A549 treated with RU486 at 1 μM for 4 hours (cell line): ENCODE data around the gene SETD6. TPM values are rescaled to one million over a fixed set of nuclear protein-coding genes. Genes with fewer than 3 reads are reported as not detected.

Source experiments
- total RNA-seq: library from RNA; stranded (reverse); fragments of 200-300 nt; extraction: Qiagen RNA extraction; gene quantifications from 5 replicates; pipeline ENCODE4 v1.2.3, GENCODE V29; 2022; ENCODE audit warnings: low read depth

The SETD6 gene
- total RNA-seq = 11.9 to 18.1 TPM (median 17.2 TPM) in 5 replicates

GRCh38 chr16:58515125-58515870, at the start of gene SETD6:
TSS of gene SETD6 (plus strand) at chr16:58515517. CDS start at chr16:58515538, 21 bp downstream.

GRCh38 chr16:58499615-58500351, 15.5 kb upstream of the SETD6 start, which contains the start of gene NDRG4:
TSS of gene NDRG4 (plus strand) at chr16:58500143. CDS start at chr16:58500249, 106 bp downstream.

Other genes with a start within 250 kb of the SETD6 start
- gene PRSS54, start 220.5 kb upstream of the SETD6 start, total RNA-seq = not detected in 5 replicates
- 23.2 to 26.6 TPM (median 24.2 TPM) in 5 replicates for gene GINS3, start 123.0 kb upstream of the SETD6 start, total RNA-seq
- 24.8 to 32.3 TPM (median 27.3 TPM) in 5 replicates for gene NDRG4, start 15.4 kb upstream of the SETD6 start, total RNA-seq
- 118 to 174 TPM (median 130 TPM) in 5 replicates for gene CNOT1, start 114.3 kb downstream of the SETD6 start, total RNA-seq
- gene SLC38A7, start 169.3 kb downstream of the SETD6 start, total RNA-seq = 16.3 to 18.8 TPM (median 18.0 TPM) in 5 replicates
- 167 to 184 TPM (median 177 TPM) in 5 replicates for gene GOT2, start 218.8 kb downstream of the SETD6 start, total RNA-seq